Stimulated activated CD8-positive, alpha-beta memory T cell treated with anti-CD3 and anti-CD28 coated beads, Interleukin-2, amount 100 ng/mL, for 48 hours (primary cell): ENCODE data around the gene EFEMP2.

Experiments used
- DNase-seq, 2 donors: peaks; one replicate each; pipeline ENCODE4 v3.0.0-alpha.2; 2020; ENCODE audit warnings: low read depth in 2 of 2

Gene EFEMP2

DNA sequence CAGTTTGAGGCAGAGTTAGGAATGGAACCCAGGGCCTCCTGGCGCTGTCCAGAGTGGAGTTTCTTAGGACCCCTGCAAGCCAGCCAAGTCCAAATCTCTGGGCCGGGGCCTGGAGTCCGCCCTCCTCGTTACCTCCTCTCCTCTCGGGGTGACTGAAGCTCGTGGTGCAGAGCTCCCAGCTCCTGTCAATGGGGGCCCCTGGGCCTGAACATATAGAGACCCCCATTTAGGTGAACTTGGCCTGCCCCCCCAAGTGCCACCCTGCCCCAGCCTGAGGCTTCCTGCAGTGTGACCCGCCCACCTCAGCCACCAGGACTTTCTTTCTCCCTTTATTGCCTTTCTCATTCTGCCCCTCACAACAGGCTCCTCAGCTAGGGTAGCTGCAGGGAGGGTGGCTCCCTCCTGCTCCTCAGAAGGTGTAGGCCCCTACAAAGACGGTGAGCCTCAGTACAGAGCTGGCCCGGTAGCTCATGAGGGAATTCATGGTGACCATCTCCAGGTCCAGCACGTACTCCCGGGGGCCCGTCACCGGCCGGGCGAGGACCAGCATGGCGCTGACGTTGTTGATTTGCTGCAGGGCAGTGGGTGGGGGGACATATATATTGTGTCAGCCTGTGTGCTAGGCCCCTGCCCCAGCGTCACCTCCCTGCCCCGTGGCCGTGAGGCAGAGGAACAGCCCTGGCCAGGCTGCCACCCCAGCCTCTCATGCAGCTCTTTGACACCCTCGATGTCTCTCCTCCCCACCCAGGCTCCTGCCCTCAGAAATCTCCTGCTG lies 5.9 kb downstream of the EFEMP2 start:
- DNase-seq, result no peak

DNA sequence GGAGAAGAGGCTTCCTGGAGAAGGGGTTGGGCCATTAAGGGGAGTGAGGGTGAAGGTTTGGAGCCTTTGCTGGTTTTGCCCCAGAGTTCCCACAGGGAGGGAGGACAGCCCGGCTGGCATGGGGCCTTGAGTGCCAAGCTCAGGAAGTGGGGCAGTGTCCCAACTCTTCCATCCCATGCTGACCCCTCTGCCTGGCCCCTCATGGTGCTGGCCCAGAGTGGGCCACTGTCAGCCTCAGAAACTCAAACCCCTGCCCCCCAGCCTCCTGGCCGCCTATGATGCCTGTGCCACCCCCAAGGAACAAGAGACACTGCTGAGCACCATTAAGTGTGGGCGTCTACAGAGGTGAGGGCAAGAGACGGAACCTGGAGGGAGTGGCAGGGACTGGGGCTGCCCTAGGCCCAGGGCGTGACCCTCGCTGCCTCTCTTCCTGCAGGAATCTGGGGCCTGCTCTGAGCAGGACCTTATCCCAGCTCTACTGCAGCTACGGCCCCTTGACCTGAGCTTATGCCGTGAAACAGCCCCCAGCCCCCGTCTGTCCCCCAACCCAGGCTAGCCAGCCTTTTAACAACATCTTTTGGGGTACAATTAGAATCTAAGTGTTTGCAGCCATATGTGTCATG lies 6.9 kb downstream of the EFEMP2 start:
- no peak for DNase-seq

DNA sequence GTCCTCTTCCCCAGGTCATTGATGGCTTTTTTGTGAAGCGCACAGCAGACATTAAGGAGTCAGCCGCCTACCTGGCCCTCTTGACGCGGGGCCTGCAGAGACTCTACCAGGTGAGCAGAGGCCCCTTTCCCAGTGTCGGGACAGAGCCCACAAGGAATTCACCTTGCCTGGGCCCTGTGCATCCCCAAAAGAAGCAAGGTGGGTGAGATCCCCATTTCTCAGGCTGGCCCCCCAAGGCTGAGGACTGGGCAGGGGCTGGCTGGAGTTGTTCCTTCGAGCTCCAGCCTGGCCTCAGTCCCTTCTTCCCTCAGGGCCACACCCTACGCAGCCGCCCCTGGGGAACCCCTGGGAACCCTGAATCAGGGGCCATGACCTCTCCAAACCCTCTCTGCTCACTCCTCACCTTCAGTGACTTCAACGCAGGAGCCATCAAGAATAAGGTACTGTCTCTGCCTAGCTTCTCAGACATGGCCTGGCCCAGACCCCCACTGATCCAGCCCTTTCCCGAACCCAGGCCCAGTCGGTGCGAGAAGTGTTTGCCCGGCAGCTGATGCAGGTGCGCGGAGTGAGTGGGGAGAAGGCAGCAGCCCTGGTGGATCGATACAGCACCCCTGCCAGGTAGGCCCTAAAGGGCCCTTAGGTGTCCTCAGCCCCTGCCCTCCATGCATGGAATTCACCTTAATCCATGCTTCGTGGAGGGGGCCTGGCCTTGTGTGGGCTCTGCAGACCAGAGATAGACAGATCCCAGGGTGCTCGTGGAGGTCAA lies 7.7 kb downstream of the EFEMP2 start:
- DNase-seq, result no peak

GRCh38 chr11:65863889-65864705 lies 8.5 kb downstream of the EFEMP2 start:
- DNase-seq, result no peak

DNA sequence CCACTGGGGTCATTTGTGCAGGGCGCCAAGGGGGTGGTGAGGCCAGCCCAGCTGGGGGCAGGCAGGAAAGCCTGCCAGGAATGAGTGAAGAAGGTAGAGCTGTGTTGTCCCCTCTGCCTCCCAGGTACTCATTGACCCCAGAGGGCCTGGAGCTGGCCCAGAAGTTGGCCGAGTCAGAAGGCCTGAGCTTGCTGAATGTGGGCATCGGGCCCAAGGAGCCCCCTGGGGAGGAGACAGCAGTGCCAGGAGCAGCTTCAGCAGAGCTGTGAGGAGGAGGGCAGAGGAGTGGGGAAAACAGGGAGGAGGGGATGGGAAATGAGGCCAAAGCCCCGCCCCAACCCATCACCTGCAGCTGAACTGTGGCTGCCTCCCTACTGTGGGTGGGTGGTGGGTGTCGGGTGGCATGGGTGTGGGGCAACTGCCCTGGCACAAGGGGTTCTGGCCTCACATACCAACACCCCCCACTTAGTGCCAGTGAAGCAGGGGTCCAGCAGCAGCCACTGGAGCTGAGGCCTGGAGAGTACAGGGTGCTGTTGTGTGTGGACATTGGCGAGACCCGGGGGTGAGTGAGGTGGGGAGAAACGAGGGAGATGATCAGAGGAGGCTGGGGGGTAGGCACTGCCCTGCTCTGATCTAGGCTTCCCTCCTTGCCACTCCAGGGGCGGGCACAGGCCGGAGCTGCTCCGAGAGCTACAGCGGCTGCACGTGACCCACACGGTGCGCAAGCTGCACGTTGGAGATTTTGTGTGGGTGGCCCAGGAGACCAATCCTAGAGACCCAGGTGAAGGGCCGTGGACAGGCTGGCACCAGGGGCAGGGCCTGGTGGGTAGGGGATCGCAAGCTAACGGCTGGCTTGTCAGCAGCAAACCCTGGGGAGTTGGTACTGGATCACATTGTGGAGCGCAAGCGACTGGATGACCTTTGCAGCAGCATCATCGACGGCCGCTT lies 9.4 kb downstream of the EFEMP2 start:
- DNase-seq, result no peak

DNA sequence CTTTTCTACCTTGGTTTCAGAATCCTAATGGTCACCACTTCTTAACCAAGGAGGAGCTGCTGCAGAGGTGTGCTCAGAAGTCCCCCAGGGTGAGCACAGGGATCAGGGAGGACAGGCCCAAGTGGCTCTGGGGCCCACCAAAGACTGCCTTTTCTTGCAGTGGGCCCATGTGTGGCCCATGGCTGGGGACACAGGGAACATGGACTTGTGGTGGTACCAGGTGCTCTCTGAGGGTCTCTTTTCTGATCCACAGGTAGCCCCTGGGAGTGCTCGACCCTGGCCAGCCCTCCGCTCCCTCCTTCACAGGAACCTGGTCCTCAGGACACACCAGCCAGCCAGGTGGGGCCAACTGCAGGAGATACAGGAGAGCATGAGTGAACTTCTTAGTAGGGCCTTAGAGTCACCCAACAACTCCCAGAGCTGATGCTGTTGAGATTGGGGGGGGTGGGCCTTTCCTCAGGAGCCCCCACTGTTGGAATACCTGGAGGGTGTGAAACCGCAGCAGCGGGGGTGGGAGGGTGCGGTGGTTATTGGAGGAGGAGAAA lies 10.3 kb downstream of the EFEMP2 start:
- DNase-seq, result no peak

DNA sequence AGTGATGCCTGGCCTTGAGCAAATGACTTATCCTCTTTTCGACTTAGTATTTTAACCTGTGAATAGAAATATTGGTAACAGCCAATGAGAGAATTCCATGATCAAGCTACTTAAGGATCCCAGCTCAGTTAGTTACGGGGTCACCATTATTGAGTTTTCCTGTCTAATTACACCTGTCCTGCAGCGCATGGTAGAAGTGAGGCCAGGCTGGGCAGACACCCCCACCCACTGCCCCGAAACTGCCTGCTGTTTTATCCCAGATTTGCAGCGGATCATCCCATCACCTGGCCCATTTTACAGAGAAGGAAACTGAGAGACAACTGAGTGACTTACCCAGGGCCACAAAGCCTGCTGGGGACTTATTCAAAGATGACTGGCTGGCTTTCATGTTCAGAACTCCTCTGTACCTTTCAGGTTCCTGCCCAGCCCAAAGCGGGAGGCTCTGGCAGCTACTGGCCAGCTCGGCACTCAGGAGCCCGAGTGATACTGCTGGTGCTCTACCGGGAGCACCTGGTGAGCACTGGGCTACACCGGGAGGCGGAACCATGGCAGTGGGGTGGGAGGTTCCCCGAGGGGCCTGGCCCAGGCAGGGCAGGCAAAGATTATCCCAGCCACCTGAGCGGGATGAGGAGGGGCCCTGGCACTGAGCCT lies 10.9 kb downstream of the EFEMP2 start:
- no peak for DNase-seq

DNA sequence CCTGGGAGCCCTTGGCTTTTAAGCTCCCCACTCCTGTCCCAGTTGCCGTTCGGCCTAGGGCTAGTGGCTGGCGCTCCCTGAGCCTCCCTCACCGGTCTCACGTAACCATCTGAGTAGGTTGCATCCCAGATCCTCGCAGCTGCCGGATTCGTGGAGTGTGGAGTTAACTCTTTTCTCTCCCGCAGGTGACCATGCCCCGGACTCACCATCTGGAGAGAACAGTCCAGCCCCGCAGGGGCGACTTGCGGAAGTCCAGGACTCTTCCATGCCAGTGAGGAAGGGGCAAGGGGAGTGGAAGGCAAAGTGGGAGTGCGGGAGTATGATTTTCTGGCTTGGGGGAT lies 11.5 kb downstream of the EFEMP2 start:
- DNase-seq, result no peak

GRCh38 chr11:65860278-65861164 lies 12.1 kb downstream of the EFEMP2 start, which contains the start of gene MUS81:
Gene MUS81, plus strand, starts transcription at chr11:65860433. Its CDS starts 321 bp downstream, at chr11:65860754.
- DNase-seq, result peak; percentile 91 to 96

DNA sequence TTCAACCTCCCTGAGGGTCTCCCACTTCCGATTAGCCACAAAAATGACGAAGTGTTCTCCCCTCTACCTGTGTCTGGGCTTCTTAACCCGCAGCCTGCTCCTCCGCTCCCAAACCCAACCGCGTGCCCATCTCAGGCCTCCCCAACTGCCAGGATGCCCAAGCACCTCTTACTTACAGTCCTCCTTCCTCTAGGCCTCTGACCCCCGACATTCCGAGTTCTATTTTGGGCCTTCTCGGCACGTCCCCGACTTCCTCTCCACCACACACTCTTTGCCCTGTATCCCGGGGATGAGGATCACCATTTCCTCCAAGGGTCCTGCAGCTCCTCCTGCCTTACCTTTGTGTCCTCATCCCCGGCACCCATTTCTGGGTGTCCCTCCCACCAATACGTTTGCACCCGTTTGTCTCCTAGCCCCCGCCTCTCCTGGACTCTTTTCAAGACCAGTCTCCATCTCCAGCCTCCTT lies 12.8 kb downstream of the EFEMP2 start:
- DNase-seq, result no peak

DNA sequence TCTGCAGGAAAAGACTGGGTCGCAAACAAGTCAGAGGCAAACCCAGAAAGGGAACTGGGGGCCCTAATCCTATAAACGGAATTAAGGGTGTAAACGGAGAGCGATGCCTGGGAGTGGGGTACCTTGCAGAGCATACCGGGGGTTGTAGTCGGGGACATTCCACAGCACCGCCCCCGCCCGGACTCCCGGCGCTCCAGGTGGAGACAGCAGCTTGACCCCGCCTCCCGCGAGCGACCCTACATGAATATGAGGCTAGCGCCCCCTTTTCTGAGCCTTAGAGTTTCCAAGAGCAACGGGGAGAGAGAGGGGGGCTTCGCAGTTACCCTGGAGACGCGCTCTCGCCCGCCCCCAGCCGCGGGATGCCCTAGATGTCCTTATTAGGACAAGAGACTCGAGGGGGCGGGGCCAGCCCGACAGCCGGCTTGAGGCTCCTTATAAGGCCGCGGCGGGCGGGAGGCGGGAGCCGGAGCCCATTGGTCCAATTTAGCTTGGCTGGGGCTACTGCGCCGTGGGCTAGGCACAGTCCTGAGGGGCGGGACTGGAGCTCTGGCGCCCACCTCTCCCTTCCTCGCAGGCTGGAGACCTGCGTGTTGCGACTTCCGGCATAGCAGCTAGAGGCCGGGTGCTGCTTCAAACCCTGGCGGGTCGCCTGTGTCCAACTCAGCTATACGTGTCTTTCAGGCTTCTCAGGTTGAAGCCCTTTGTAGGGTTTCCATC lies 13.3 kb downstream of the EFEMP2 start:
- DNase-seq, result peak; percentile 99

GRCh38 chr11:65858681-65859087 lies 13.9 kb downstream of the EFEMP2 start:
- no peak for DNase-seq

DNA sequence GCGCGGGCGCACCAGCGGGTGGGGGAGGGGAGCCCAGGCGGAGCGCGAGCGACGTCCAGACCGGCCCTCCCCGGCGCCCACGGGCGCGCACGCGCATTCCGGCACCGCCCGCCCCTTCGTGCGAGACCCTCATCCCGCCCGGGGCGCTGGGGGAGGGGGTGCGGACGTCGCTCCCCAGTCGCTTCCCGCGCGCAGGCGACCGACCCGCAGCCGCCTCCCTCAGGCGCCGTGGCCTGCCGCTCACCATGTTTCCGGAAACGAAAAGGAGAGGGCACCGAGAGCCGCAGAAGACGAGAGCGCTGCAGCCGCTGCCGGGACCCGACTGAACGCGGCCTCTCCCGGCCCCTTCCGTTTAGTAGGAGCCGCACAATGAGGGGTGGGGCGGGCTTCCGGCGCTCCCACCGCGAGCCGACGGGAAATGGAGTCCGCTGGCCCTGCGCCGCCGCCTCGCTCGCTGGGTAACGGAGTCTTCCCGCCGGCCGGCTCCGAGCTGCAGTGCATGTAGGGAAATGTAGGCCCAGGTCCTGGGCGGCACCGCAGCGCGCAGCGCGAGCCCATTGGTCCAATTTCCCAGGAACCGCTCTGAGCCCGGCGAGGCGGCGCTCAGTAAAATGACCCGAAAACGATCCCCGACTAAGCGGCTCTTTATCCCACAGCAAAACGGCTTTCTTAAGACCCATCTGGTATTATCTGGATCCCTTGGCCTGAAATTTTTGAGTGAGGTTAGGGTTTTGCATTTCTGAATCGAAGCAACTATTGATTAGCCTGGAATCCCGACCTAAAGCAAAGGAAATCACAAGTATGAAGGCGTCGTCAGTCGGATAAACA lies 14.5 kb downstream of the EFEMP2 start, which contains the start of gene CFL1:
Gene CFL1 (minus strand): TSS at position 328 of the 828 bp plus-strand sequence. CDS start 81 bp downstream, at position 247.
- DNase-seq, result peak; percentile 96 to 97

- no peak for DNase-seq
Observed at GRCh38 chr11:65857500-65857852, 15.1 kb downstream of the EFEMP2 start.

DNA sequence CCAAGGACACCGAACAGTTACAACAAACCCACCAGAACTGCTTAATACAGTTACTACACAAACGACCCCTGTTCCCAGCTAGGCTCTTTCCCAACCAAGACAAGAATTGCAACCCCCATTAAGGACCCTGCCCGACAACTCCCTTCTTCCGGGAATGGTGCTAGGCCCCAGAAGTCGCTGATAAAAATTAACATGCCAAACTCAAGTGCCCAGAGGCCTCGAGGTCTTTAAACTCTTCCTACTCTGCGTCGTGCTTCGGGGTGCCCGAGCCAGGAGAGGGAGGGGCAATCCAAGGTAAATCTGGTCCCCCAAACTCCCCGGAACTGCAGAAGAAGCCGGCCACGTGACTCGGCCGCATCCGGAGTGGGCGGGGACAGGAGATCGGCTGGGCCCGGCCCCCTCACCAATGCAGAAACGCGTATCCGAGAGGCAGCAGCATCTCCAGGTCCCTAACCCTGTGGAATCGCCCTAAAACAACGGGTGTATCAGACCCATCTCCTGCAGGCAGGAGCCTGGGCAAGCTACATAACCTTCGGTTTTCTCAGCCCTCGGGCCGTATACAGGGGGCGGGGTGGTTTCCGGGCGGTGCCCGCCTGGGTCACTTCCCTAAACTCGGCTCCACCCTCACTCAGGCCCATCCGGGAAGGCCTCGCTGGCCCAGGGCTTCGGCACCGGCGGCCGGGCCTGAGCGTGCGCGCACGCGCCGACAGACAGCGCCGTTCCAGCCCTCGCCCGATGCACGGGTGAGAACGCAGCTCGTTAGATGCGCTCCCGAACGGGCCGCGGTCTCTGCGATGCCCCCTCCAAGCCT lies 15.7 kb downstream of the EFEMP2 start:
- DNase-seq, result peak; percentile 76 to 79

DNA sequence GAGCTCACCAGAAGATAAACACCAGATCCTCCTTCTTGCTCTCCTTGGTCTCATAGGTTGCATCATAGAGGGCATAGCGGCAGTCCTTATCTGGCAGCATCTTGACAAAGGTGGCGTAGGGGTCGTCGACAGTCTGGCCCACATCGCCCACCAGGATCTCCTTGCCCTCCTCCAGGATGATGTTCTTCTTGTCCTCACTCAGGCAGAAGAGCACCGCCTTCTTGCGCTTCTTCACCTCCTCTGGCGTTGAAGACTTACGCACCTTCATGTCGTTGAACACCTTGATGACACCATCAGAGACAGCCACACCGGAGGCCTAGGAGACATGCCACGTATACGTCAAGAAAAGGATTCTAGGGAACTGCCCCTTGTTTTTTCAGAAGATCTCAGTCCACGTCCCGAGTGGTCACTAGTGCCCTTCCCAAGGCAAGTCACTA lies 16.7 kb downstream of the EFEMP2 start:
- no peak for DNase-seq
